ENCODE results near the gene IRF8. TPM values are rescaled to one million over a fixed set of nuclear protein-coding genes. Genes with fewer than 3 reads are reported as not detected.

Gene IRF8
- total RNA-seq, 1 experiment from 2014 or later, result 0.28 TPM

DNA sequence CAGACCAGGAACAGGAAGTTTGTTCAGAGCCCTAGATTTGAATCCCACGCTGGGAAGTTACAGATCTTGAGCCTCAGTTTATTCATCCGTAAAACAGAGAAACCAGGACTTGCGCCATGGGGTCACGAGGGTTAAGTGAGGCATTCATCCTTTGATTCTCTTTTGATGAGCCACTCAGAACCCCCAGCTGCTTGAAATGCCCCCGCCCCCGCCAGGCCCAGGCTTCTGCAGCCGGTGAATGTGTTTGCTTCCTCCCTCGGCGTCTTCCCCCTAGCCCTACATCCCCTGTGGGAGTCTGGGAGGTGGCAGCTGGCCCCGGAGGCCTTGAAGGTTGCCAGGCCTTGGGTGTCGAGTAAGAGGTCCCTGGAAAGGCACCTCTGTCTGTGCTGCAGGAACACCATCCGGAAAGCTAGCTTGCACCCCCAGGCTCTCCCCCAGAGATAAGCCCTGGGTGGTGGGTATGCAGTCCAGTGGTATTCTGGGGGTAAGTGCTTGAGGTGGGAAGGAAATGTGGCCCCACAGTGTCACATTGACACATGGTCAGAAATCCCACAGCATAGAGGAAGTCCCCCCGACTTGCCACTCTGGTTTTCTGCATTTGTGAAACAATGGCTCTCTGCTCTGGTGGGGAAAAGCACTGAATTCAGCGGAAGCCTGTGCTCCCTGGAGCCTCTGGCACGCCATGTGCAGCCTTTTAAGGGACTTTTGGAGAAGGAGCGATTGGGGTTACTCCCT is 14.9 kb downstream of the IRF8 start:
- no peak overlapping the region for H4K5ac ChIP-seq (ENCODE audit: insufficient read length, low read depth, low read length)
- no peak for DNase-seq
- no CpG with 5 or more reads among the region's 16 CpGs for WGBS (ENCODE audit: extremely low coverage, insufficient read length, low lambda C conversion rate)

More for the DNA sequence above, 14.9 kb downstream of the IRF8 start:
- Histone ChIP-seq H2BK120ac (ENCODE audit: low read depth, low read length, poor library complexity, severe bottlenecking) (no peak overlapping the region), H2BK5ac (ENCODE audit: insufficient read length, low read length) (no peak overlapping the region), H4K20me1 (ENCODE audit: control insufficient read depth, insufficient read depth, insufficient read length) (no peaks in the 10 kb centered on the region), H3K27me3 (ENCODE audit: insufficient read depth, low read length) (no peaks in the 10 kb centered on the region; the same call in 1 of the 2 replicates), H2AFZ (ENCODE audit: low read length) (no peak overlapping the region), H3K4me1 (ENCODE audit: insufficient read depth, low read length) (peaks cover 3% of the 10 kb centered on the region), H2BK12ac (ENCODE audit: insufficient read length, low read depth, low read length) (no peak overlapping the region), H3K56ac (ENCODE audit: insufficient read length, low read depth, low read length) (no peak overlapping the region), H2BK15ac (ENCODE audit: low read depth, low read length) (no peak overlapping the region), H3K27ac (ENCODE audit: insufficient read length, low read depth, low read length) (no peak overlapping the region), H4K8ac (replicated peaks; ENCODE audit: insufficient read length, low read depth, low read length) (no peak overlapping the region), H3T11ph (ENCODE audit: low read length) (no peak overlapping the region), H3K4me2 (ENCODE audit: insufficient read depth, insufficient read length, low read length) (no peak overlapping the region), H3K14ac (ENCODE audit: insufficient read depth, low read length) (no peak overlapping the region), H3K23ac (ENCODE audit: insufficient read length, low read depth, low read length) (no peak overlapping the region), H2AK5ac (ENCODE audit: insufficient read length, low read length) (no peak overlapping the region), H3K79me2 (ENCODE audit: insufficient read depth, low read length) (no peaks in the 10 kb centered on the region), H3K9me3 (ENCODE audit: control insufficient read depth, low read depth, low read length) (no peaks in the 10 kb centered on the region), H3K79me1 (ENCODE audit: insufficient read depth, low read depth, low read length, poor library complexity, severe bottlenecking) (no peaks in the 10 kb centered on the region), H4K91ac (ENCODE audit: insufficient read length, low read depth, low read length) (no peak overlapping the region), H2BK20ac (ENCODE audit: low read depth, low read length, poor library complexity, severe bottlenecking) (no peak overlapping the region), H3K18ac (ENCODE audit: insufficient read length, low read depth, low read length) (no peak overlapping the region), H3K4ac (ENCODE audit: low read depth, low read length) (no peak overlapping the region), H3K23me2 (ENCODE audit: insufficient read length, low read depth, low read length, poor library complexity, severe bottlenecking) (no peaks in the 10 kb centered on the region), H3K9ac (ENCODE audit: extremely low read depth, insufficient read length, low read length) (no peak overlapping the region)
- H3K9me3 Mint-ChIP-seq, result no peaks in the 10 kb centered on the region
- H3K36me3 Mint-ChIP-seq (ENCODE audit: insufficient read depth in 1 of 3, low read depth in 3 of 3), result no peaks in the 10 kb centered on the region
- no peak for TF ChIP-seq CTCF (conservative IDR thresholded peaks at IDR 0.05)
- H3K27ac Mint-ChIP-seq, result peak overlapping the region in 1 of 3 experiments; percentile 8; a peak in 1 of 7 replicates
- H3K27me3 Mint-ChIP-seq (ENCODE audit: low read depth), result peaks cover 9% of the 10 kb centered on the region
- no peak overlapping the region; a peak in 1 of 5 replicates for H3K4me3 Mint-ChIP-seq
- peaks cover 14 to 32% of the 10 kb centered on the region in 2 experiments for H3K4me1 Mint-ChIP-seq

Measured in H9 (cell line).